ENCODE results near the gene SIAH2. TPM values are rescaled to one million over a fixed set of nuclear protein-coding genes. Genes with fewer than 3 reads are reported as not detected.

The SIAH2 gene
- polyA plus RNA-seq, 1 experiment, result 34.2 TPM

DNA sequence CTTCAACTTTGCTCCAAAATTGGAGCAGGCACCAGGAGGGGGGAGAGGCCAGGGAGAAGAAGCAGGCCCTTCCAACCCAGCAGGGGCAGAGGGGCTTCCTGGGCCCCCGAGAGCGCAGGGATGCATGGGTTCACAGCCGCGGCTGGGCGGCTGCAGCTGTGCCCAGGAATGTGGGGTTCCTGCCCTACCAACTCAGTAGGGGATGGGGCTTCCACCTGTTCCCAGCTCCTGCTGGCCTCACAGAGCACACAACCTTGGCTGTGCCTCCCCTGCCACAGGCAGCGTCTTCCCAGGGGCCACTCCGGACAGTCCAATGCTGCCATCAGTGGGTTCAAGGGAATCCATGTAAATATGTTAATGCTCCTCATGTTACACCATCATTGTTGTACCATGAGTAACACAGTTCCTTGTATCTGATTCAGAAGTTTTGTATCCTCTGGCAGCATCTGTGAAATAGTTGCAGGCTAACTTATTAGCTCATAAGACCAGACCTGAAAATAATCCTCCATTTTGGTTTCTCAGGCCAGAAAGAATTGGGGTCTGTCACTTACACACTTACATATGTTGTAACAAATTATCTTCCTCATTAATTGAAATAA lies 12.1 kb upstream of the SIAH2 start:
- H3K36me3 ChIP-seq (ENCODE audit: control insufficient read depth, insufficient read depth, low read length), result no peaks in the 10 kb centered on the region; the same call in 1 of the 2 replicates
- ChIA-PET CTCF (interaction anchor here (1.0 to 5.1 kb wide), 5 partner anchors 11 to 71 kb away, joined by 3 to 36 read pairs (median 4); partner anchors contain the start of genes ERICH6 and SIAH2), POLR2A (interaction anchor here (0.6 kb wide), 1 partner anchor 74 kb away, joined by 4 read pairs; no protein-coding TSS in a partner anchor)
- H3K27me3 ChIP-seq (ENCODE audit: control insufficient read depth, insufficient read depth, low read length), result no peaks in the 10 kb centered on the region
- DNase-seq (ENCODE audit: low read depth), result no peak
- TF ChIP-seq, protein P1, sequence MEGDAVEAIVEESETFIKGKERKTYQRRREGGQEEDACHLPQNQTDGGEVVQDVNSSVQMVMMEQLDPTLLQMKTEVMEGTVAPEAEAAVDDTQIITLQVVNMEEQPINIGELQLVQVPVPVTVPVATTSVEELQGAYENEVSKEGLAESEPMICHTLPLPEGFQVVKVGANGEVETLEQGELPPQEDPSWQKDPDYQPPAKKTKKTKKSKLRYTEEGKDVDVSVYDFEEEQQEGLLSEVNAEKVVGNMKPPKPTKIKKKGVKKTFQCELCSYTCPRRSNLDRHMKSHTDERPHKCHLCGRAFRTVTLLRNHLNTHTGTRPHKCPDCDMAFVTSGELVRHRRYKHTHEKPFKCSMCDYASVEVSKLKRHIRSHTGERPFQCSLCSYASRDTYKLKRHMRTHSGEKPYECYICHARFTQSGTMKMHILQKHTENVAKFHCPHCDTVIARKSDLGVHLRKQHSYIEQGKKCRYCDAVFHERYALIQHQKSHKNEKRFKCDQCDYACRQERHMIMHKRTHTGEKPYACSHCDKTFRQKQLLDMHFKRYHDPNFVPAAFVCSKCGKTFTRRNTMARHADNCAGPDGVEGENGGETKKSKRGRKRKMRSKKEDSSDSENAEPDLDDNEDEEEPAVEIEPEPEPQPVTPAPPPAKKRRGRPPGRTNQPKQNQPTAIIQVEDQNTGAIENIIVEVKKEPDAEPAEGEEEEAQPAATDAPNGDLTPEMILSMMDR (IDR thresholded peaks at IDR 0.05; ENCODE audit: insufficient read depth, low read depth, low read length), result no peak
- no peak overlapping the region for H3K4me3 ChIP-seq (ENCODE audit: low read depth, low read length)

DNA sequence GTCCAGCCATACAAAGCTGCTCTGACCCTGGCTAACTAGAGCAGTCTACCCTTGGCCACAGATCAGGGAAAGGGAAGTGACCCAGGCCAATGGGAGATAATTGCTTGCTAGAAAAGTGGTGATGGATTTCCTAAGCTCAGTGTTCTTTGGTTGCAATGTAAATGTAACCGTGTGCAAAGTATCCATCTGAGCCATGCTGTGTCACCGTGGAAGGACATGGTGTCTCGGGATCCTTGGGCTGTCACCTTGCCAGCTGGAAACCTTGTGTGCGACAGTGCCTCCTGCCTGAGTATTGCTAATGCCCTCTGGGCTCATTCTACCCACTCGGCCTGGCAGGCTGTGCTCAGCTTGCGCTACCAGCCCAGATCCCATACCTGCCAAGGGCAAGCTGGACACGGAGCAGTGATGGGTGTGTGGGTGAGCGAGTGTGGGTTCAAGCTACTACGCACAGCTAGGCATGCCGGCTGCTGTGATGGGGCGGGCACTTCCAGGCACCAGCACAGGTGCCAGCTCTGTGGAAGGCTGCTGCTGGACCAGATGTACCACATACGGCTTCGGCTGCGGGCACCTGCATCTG lies 10.7 kb upstream of the SIAH2 start:
- no peaks in the 10 kb centered on the region; the same call in 1 of the 2 replicates for H3K36me3 ChIP-seq (ENCODE audit: control insufficient read depth, insufficient read depth, low read length)
- no peaks in the 10 kb centered on the region for H3K27me3 ChIP-seq (ENCODE audit: control insufficient read depth, insufficient read depth, low read length)
- ChIA-PET POLR2A (no interaction called here), CTCF (interaction anchor here (0.6 to 5.1 kb wide), 6 partner anchors 10 to 222 kb away, joined by 3 to 36 read pairs (median 4); partner anchors contain the start of gene SIAH2)
- no peak for DNase-seq (ENCODE audit: low read depth)
- TF ChIP-seq, protein P1 (IDR thresholded peaks at IDR 0.05; ENCODE audit: insufficient read depth, low read depth, low read length), result no peak
- no peak overlapping the region for H3K4me3 ChIP-seq (ENCODE audit: low read depth, low read length)

DNA sequence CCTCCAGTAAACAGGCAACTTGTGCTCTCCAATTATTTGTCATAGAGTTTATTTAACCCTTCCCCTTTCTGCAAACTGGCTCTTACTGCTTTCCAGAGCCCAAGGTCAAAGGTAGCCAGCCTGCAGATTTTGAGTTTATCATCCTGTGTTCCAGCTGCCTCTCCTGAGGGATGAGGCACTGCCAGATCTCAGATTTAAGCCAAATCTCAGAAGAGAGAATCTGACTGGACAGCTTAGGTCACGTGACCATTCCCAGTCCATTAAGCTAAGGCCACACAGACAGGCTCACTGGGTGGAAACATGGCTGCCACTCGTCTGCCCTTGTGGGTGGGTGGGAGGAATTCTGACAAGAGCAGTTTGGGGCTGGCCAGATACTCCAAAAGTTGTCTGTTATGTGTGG lies 8.6 kb upstream of the SIAH2 start:
- Histone ChIP-seq H3K4me3 (ENCODE audit: low read depth, low read length) (no peak overlapping the region), H3K36me3 (ENCODE audit: control insufficient read depth, insufficient read depth, low read length) (no peaks in the 10 kb centered on the region), H3K27me3 (ENCODE audit: control insufficient read depth, insufficient read depth, low read length) (no peaks in the 10 kb centered on the region)
- TF ChIP-seq, protein P1 (IDR thresholded peaks at IDR 0.05; ENCODE audit: insufficient read depth, low read depth, low read length), result no peak
- POLR2A ChIA-PET, result no interaction called here
- no peak for DNase-seq (ENCODE audit: low read depth)
- CTCF ChIA-PET, result interaction anchor here (0.6 to 1.2 kb wide), 2 partner anchors 16 to 54 kb away, joined by 3 to 7 read pairs; no protein-coding TSS in a partner anchor

DNA sequence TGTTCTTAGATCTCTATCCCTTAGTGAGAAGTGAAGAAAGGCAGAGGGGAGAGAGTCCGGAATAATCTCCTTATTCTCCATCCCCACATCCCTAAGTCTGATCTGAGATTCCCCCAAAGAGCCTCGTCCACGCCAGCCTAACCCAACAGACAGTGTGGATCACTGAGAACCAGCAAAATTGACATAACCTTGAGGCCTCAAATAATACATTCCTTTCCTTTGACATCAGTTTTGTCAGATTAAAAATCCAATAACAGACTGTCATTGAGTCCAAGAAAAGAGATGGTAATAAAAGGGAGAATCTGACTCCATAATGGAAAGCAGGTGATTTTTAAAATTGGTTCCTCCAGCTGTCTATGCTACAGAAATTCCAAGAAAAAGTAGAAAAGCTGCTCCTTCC lies 7.7 kb upstream of the SIAH2 start:
- TF ChIP-seq, protein P1 (IDR thresholded peaks at IDR 0.05; ENCODE audit: insufficient read depth, low read depth, low read length), result no peak
- ChIA-PET POLR2A (no interaction called here), CTCF (interaction anchor here (1.2 kb wide), 1 partner anchor 17 kb away, joined by 7 read pairs; no protein-coding TSS in a partner anchor)
- H3K27me3 ChIP-seq (ENCODE audit: control insufficient read depth, insufficient read depth, low read length), result no peaks in the 10 kb centered on the region
- no peak overlapping the region for H3K4me3 ChIP-seq (ENCODE audit: low read depth, low read length)
- H3K36me3 ChIP-seq (ENCODE audit: control insufficient read depth, insufficient read depth, low read length), result no peaks in the 10 kb centered on the region
- DNase-seq (ENCODE audit: low read depth), result no peak

DNA sequence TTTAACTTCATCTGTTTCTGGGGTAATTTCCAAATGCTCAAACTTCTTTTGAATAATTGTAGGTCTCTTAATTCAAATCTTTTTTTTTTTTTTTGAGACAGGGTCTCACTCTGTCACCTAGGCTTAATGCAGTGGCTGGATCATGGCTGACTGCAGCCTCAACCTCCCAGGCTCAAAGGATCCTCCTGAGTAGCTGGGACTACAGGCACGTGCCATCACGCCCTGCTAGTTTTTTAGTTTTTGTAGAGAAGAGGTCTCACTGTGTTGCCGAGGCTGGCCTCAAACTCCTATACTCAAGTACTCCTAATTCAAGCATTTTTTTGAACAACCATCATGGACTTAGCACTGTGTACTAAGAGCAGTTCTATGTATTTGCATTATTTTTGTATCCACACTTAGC lies 3.8 kb upstream of the SIAH2 start:
- ChIA-PET CTCF (interaction anchor here (0.6 to 1.3 kb wide), 4 partner anchors 13 to 380 kb away, joined by 3 read pairs; partner anchors contain the start of gene MED12L), POLR2A (no interaction called here)
- no peaks in the 10 kb centered on the region for H3K27me3 ChIP-seq (ENCODE audit: control insufficient read depth, insufficient read depth, low read length)
- H3K36me3 ChIP-seq (ENCODE audit: control insufficient read depth, insufficient read depth, low read length), result no peaks in the 10 kb centered on the region
- no peak for DNase-seq (ENCODE audit: low read depth)
- TF ChIP-seq, protein P1 (IDR thresholded peaks at IDR 0.05; ENCODE audit: insufficient read depth, low read depth, low read length), result no peak
- H3K4me3 ChIP-seq (ENCODE audit: low read depth, low read length), result no peak overlapping the region

All from BJ (cell line).